Fibroblast of upper back skin (primary cell): ENCODE data around the gene CDK3.
"Not testable (repeated sequence)": the region's sequence is repeated elsewhere in the genome, so short reads cannot be mapped to it uniquely, and the experiment has no call there.

Experiments
- DNase-seq: peaks from one replicate; pipeline ENCODE4 v3.0.0-alpha.2; 2013

Gene CDK3

GRCh38 chr17:76000755-76001521 is at the start of gene CDK3:
TSS of gene CDK3 (plus strand) at chr17:76000855. CDS start at chr17:76001426, 571 bp downstream.
- no peak for DNase-seq

- DNase-seq: peak; percentile 16
Measured at GRCh38 chr17:75950855-75951554, 49.6 kb upstream of the CDK3 start.

- DNase-seq: no peak
Measured at GRCh38 chr17:75959051-75959838, 41.4 kb upstream of the CDK3 start.

- DNase-seq: no peak
Measured at GRCh38 chr17:75959839-75960511, 40.7 kb upstream of the CDK3 start.

GRCh38 chr17:75965468-75965867 is 35.2 kb upstream of the CDK3 start:
- DNase-seq: no peak

- not testable (repeated sequence) for DNase-seq
Measured at GRCh38 chr17:75969044-75969443, 31.6 kb upstream of the CDK3 start.

- no peak for DNase-seq
Measured at GRCh38 chr17:75970011-75970523, 30.6 kb upstream of the CDK3 start.

GRCh38 chr17:75970626-75971025 is 30.0 kb upstream of the CDK3 start:
- DNase-seq: no peak

GRCh38 chr17:75975187-75975586 is 25.5 kb upstream of the CDK3 start:
- DNase-seq: not testable (repeated sequence)

GRCh38 chr17:75975757-75976174 is 24.9 kb upstream of the CDK3 start:
- DNase-seq: no peak

- DNase-seq: no peak
Measured at GRCh38 chr17:75976175-75976848, 24.3 kb upstream of the CDK3 start.

- peak; percentile 97 for DNase-seq
Measured at GRCh38 chr17:75978938-75979704, 21.5 kb upstream of the CDK3 start, which contains the start of the genes ACOX1 and TEN1. TSS of gene ACOX1 (minus strand) at chr17:75979166. CDS start at chr17:75979073, 93 bp downstream. TSS of gene TEN1 (plus strand) at chr17:75979240. CDS start at chr17:75986193, 6,953 bp downstream.

- DNase-seq: peak; percentile 68
Measured at GRCh38 chr17:75979705-75980187, 20.9 kb upstream of the CDK3 start.

- DNase-seq: no peak
Measured at GRCh38 chr17:75980188-75981018, 20.3 kb upstream of the CDK3 start.

GRCh38 chr17:75981019-75981615 is 19.5 kb upstream of the CDK3 start:
- DNase-seq: no peak

GRCh38 chr17:75983501-75984181 is 17.0 kb upstream of the CDK3 start:
- no peak for DNase-seq

GRCh38 chr17:75985986-75986385 is 14.7 kb upstream of the CDK3 start:
- DNase-seq: no peak

- DNase-seq: no peak
Measured at GRCh38 chr17:75987041-75987440, 13.6 kb upstream of the CDK3 start.

- DNase-seq: no peak
Measured at GRCh38 chr17:75991396-75991795, 9.3 kb upstream of the CDK3 start.
